Adrenal gland (tissue), 5 donors: ENCODE measurements around the gene NCLN.

Experiments used
- CTCF ChIP-seq, 6 experiments: fragments of 450-650 bp in 4 of 6; fragments of 200-600 bp in 2 of 6; sonication (generic) in 1 of 6; IDR thresholded peaks; 1 replicate in 5 of 6; 2 replicates in 1 of 6; pipeline versions ENCODE4 v1.5.1 to v1.8.0; 2016 to 2021; ENCODE audit warnings: antibody characterized with exemption in 6 of 6, mild to moderate bottlenecking in 2 of 6, moderate library complexity in 1 of 6
- POLR2A ChIP-seq, 2 donors: fragments of 450-650 bp; IDR thresholded peaks; one replicate each; pipeline ENCODE4 v1.6.1; 2017; ENCODE audit warnings: antibody characterized with exemption in 2 of 2, mild to moderate bottlenecking in 2 of 2, moderate library complexity in 1 of 2
- donor health status: DM: no; HTN: no; CAD: no.

GRCh38 chr19:3140667-3141038 lies 45.1 kb upstream of the NCLN start:
- TF ChIP-seq POLR2A (IDR thresholded peaks at IDR 0.05) (no peak), CTCF (IDR thresholded peaks at IDR 0.05) (no peak)
